HG03457 (cell line): Measurements from ENCODE around the gene PEX16.

ENCODE experiments used
- ATAC-seq: cut with Tn5 transposase; IDR thresholded peaks from one replicate; pipeline ENCODE4 v1.9.1; 2021; ENCODE audit warnings: moderate number of reproducible peaks; ENCODE audit not compliant: unreplicated experiment

The PEX16 gene

GRCh38 chr11:45879803-45880686 is 37.6 kb downstream of the PEX16 start:
- ATAC-seq = no peak

GRCh38 chr11:45877845-45878244 is 39.8 kb downstream of the PEX16 start:
- no peak for ATAC-seq

- ATAC-seq = no peak
Observed at GRCh38 chr11:45877221-45877620, 40.5 kb downstream of the PEX16 start.

- no peak for ATAC-seq
Observed at GRCh38 chr11:45876401-45876800, 41.3 kb downstream of the PEX16 start.

- ATAC-seq = no peak
Observed at GRCh38 chr11:45872651-45873356, 44.9 kb downstream of the PEX16 start.

GRCh38 chr11:45871638-45872037 is 46.0 kb downstream of the PEX16 start:
- ATAC-seq = no peak

- no peak for ATAC-seq
Observed at GRCh38 chr11:45870706-45871105, 47.0 kb downstream of the PEX16 start.

GRCh38 chr11:45869551-45869950 is 48.1 kb downstream of the PEX16 start:
- no peak for ATAC-seq

- ATAC-seq = no peak
Observed at GRCh38 chr11:45864041-45864440, 53.6 kb downstream of the PEX16 start.

GRCh38 chr11:45860764-45861510 is 56.7 kb downstream of the PEX16 start:
- ATAC-seq = no peak

- no peak for ATAC-seq
Observed at GRCh38 chr11:45860348-45860747, 57.3 kb downstream of the PEX16 start.
